ENCODE results near the gene MAP2K4. TPM values are rescaled to one million over a fixed set of nuclear protein-coding genes. Genes with fewer than 3 reads are reported as not detected.

Gene MAP2K4
- total and polyA plus RNA-seq, 10 donors, result 8.2 to 35.1 (median 26.0) TPM

DNA sequence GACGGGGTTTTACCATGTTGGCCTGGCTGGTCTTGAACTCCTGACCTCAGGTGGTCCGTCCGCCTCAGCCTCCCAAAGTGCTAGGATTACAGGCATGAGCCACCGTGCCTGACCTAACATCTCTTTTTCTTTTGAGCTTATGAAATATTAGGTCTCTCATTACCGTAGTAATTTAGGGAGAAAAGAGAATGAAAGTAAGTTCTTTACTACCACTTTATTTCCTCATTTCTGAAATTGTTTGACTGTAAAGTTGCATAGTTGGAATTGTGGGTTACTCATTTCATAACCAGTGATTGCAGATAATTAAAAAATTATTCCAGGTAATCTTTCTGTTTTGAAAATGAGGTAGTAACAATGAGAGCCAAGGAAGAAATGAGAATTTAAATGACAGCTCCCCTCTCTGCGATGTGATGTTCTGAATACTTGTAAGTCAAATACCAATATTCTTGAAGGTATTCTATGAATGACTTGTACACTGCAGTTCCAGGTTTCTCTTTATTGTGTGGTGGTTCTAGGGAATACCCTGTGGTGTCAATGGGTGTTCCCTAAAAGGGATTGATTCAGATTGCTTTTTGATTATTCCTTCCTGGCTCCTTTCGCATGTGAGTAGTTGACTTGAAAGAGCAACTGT lies 28.3 kb downstream of the MAP2K4 start:
- DNase-seq, result no peak
- WGBS, 5 donors, result 71 to 87% (median 77%) methylated on average over 7 of the region's 7 CpGs
- Histone ChIP-seq H3K4me1 (peaks cover 2 to 71% (median 32%) of the 10 kb centered on the region in 6 donors), H3K27me3 (replicated peaks in 1 of 7) (no peaks in the 10 kb centered on the region), H3K27ac (no peak overlapping the region), H3K9me3 (no peaks in the 10 kb centered on the region), H3K36me3 (no peaks in the 10 kb centered on the region), H3K4me3 (no peak overlapping the region)
- intact Hi-C loops (cut with DNase I; ENCODE audit: low total_unique reads), result no loop called here
- TF ChIP-seq, protein P1, sequence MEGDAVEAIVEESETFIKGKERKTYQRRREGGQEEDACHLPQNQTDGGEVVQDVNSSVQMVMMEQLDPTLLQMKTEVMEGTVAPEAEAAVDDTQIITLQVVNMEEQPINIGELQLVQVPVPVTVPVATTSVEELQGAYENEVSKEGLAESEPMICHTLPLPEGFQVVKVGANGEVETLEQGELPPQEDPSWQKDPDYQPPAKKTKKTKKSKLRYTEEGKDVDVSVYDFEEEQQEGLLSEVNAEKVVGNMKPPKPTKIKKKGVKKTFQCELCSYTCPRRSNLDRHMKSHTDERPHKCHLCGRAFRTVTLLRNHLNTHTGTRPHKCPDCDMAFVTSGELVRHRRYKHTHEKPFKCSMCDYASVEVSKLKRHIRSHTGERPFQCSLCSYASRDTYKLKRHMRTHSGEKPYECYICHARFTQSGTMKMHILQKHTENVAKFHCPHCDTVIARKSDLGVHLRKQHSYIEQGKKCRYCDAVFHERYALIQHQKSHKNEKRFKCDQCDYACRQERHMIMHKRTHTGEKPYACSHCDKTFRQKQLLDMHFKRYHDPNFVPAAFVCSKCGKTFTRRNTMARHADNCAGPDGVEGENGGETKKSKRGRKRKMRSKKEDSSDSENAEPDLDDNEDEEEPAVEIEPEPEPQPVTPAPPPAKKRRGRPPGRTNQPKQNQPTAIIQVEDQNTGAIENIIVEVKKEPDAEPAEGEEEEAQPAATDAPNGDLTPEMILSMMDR (IDR thresholded peaks at IDR 0.05 in 8 of 11, conservative IDR thresholded peaks at IDR 0.05 in 3 of 11), result no peak
- TF ChIP-seq POLR2AphosphoS5 (IDR thresholded peaks at IDR 0.05) (no peak), POLR2A (IDR thresholded peaks at IDR 0.05) (no peak)

DNA sequence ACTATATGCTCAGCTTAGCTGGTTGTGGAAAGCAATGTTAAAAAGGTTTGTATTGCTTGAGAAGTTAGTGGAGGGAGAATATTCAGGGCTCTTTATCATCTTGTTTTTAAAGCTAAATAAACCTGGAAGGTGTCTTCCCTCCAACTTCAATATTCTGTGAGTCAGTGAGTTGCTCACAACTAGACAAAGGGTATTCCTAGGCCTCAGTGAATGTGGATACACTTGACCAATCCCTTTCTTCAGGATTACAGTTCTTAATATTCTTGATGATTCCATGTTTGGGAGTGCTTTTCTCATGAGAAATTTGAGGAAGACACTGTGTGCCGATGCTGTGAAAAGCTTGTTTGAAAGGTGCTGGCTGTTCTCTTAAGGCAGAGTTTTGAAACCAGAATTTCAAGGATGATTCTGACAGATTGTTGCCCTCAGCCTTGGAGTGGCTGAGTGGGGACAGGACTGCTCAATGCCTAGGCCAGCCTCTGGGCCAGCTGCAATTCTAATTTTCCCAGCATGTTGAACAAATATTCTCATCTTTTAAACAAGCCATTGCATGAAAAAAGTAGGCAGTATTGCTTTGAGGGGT lies 30.1 kb downstream of the MAP2K4 start:
- no peak overlapping the region for H3K27ac ChIP-seq
- 87 to 100% (median 95%) methylated on average over 1 of the region's 1 CpG for WGBS, 5 donors
- TF ChIP-seq POLR2A (IDR thresholded peaks at IDR 0.05) (no peak), POLR2AphosphoS5 (IDR thresholded peaks at IDR 0.05) (no peak)
- TF ChIP-seq, protein P1 (IDR thresholded peaks at IDR 0.05 in 8 of 11, conservative IDR thresholded peaks at IDR 0.05 in 3 of 11), result no peak
- H3K27me3 ChIP-seq (replicated peaks in 1 of 7), result no peaks in the 10 kb centered on the region
- no peak overlapping the region for H3K4me3 ChIP-seq
- intact Hi-C loops (cut with DNase I; ENCODE audit: low total_unique reads), result no loop called here
- DNase-seq, result no peak
- no peaks in the 10 kb centered on the region for H3K9me3 ChIP-seq
- peaks cover 2 to 79% (median 30%) of the 10 kb centered on the region in 6 donors for H3K4me1 ChIP-seq
- H3K36me3 ChIP-seq, result no peaks in the 10 kb centered on the region

DNA sequence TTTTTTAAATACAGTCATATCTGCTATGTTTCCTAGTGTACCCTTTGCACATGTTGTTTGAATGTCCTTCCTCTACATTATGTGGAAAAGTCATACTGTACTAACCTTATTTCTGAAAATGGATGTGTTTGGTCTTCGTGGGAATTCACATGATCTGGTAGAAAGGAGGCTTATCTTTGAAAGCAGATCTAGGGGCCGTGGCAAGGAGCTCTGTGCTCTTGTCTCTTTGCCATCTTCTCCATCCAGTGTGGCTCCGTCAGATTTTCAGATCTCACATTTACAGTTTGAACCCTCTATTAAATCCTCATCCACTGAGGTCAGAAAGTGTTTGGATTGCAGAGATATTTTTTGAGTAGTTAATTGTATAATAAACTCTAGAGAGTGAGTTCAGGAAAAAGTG lies 32.9 kb downstream of the MAP2K4 start:
- 53 to 62% (median 56%) methylated on average over 3 of the region's 3 CpGs for WGBS, 5 donors
- no peak overlapping the region for H3K27ac ChIP-seq
- H3K27me3 ChIP-seq (replicated peaks in 1 of 7), result no peaks in the 10 kb centered on the region
- H3K36me3 ChIP-seq, result no peaks in the 10 kb centered on the region
- intact Hi-C loops (cut with DNase I; ENCODE audit: low total_unique reads), result no loop called here
- DNase-seq, result no peak
- no peaks in the 10 kb centered on the region for H3K9me3 ChIP-seq
- TF ChIP-seq, protein P1 (IDR thresholded peaks at IDR 0.05 in 8 of 11, conservative IDR thresholded peaks at IDR 0.05 in 3 of 11), result no peak
- no peak for TF ChIP-seq POLR2AphosphoS5 (IDR thresholded peaks at IDR 0.05)
- TF ChIP-seq POLR2A (IDR thresholded peaks at IDR 0.05), result no peak
- H3K4me1 ChIP-seq, result peaks cover 0 to 60% (median 21%) of the 10 kb centered on the region in 6 donors
- H3K4me3 ChIP-seq, result no peak overlapping the region

DNA sequence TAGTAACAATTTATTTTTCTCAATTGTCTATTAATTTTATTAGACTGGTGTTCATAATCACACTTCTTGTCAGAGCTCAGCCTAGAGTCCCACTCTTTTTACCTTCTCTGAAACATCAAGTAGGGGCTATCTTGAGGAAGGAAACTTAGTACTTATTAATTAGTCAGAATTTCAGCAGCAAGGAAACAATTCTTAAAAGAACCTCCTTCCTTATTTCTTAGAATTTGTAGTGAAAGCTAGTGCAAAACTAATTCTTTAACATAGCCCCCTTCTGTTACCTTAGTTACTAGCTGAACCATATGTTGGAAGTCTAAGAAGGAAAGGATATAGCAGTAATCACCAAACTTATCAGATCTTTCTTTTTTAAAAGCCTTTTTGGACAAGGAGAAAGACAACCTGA lies 35.2 kb downstream of the MAP2K4 start:
- Histone ChIP-seq H3K27ac (no peak overlapping the region), H3K9me3 (no peaks in the 10 kb centered on the region), H3K27me3 (replicated peaks in 1 of 7) (no peaks in the 10 kb centered on the region), H3K36me3 (peaks cover 0 to 14% (median 0%) of the 10 kb centered on the region in 6 donors), H3K4me3 (no peak overlapping the region), H3K4me1 (peaks cover 0 to 37% (median 10%) of the 10 kb centered on the region in 6 donors)
- no peak for DNase-seq
- intact Hi-C loops (cut with DNase I; ENCODE audit: low total_unique reads), result no loop called here
- no peak for TF ChIP-seq POLR2A (IDR thresholded peaks at IDR 0.05)
- TF ChIP-seq POLR2AphosphoS5 (IDR thresholded peaks at IDR 0.05), result no peak
- TF ChIP-seq, protein P1 (IDR thresholded peaks at IDR 0.05 in 8 of 11, conservative IDR thresholded peaks at IDR 0.05 in 3 of 11), result no peak

All from spleen (tissue), 11 donors.